WTC11 (cell line): ENCODE results near the gene TMCC1. TPM values are rescaled to one million over a fixed set of nuclear protein-coding genes. Genes with fewer than 3 reads are reported as not detected.

ENCODE experiments used
- ATAC-seq: fragments of 200-7000 bp; cut with Tn5 transposase; 2 replicates; pipeline ENCODE4 v1.10.0; 2021; ENCODE audit warnings: mild to moderate bottlenecking, moderate library complexity
- CTCF ChIA-PET: fragments of 300-600 bp; sonication (Branson Sonifier 250); formaldehyde crosslinking; loops from one replicate; lab custom pipeline; 2021; ENCODE audit warnings: antibody characterized with exemption; lab: Charles Lee
- POLR2A ChIA-PET: fragments of 350-600 bp; sonication (Branson Sonifier 250); formaldehyde crosslinking; loops from one replicate; lab custom pipeline; 2021; ENCODE audit warnings: antibody characterized with exemption; lab: Charles Lee
- DNase-seq: peaks from one replicate; pipeline ENCODE4 v3.0.0; 2021; ENCODE audit warnings: low spot score
- H3K27ac Mint-ChIP-seq: 2 replicates; pipeline ENCODE4 v1.8.0; 2021; ENCODE audit warnings: mixed read lengths
- H3K27me3 Mint-ChIP-seq: 2 replicates; pipeline ENCODE4 v1.8.0; 2021; ENCODE audit warnings: low read depth, mild to moderate bottlenecking, moderate library complexity, mixed read lengths
- H3K36me3 Mint-ChIP-seq: 2 replicates; pipeline ENCODE4 v1.8.0; 2021; ENCODE audit warnings: mixed read lengths
- H3K4me1 Mint-ChIP-seq: 2 replicates; pipeline ENCODE4 v1.8.0; 2022; ENCODE audit warnings: mixed read lengths
- H3K4me3 Mint-ChIP-seq: 2 replicates; pipeline ENCODE4 v1.8.0; 2021; ENCODE audit warnings: mild to moderate bottlenecking, moderate library complexity, mixed read lengths
- H3K9me3 Mint-ChIP-seq: 2 replicates; pipeline ENCODE4 v1.8.0; 2021; ENCODE audit warnings: mixed read lengths
- ELF4 ChIP-seq: sonication (generic); formaldehyde crosslinking; IDR thresholded peaks from 2 replicates; pipeline ENCODE4 v1.8.1; 2022; ENCODE audit warnings: low read depth, mild to moderate bottlenecking, moderate library complexity, missing genetic modification reagents
- ETV6 ChIP-seq: sonication (generic); formaldehyde crosslinking; IDR thresholded peaks from 2 replicates; pipeline ENCODE4 v1.8.1; 2022; ENCODE audit warnings: mild to moderate bottlenecking, missing genetic modification reagents
- FOXP1 ChIP-seq: sonication (generic); formaldehyde crosslinking; IDR thresholded peaks from 2 replicates; pipeline ENCODE4 v1.8.0; 2022; ENCODE audit warnings: missing genetic modification reagents, mild to moderate bottlenecking, moderate library complexity, borderline replicate concordance
- TCF7 ChIP-seq: sonication (generic); formaldehyde crosslinking; IDR thresholded peaks from 2 replicates; pipeline ENCODE4 v1.8.0; 2022; ENCODE audit warnings: mild to moderate bottlenecking, low read depth, missing genetic modification reagents, moderate library complexity
- ZBTB21 ChIP-seq: sonication (generic); formaldehyde crosslinking; IDR thresholded peaks from 2 replicates; pipeline ENCODE4 v1.8.1; 2023; ENCODE audit warnings: mild to moderate bottlenecking, missing genetic modification reagents, borderline replicate concordance
- ZNF138 ChIP-seq: sonication (generic); formaldehyde crosslinking; conservative IDR thresholded peaks from 2 replicates; pipeline ENCODE4 v1.8.1; 2022; ENCODE audit warnings: mild to moderate bottlenecking, moderate library complexity, missing genetic modification reagents
- total RNA-seq: library from RNA; stranded (reverse); gene quantifications from 3 replicates; pipeline ENCODE4 v1.2.3, GENCODE V29; 2021
- TF ChIP-seq, protein P1 (sequence below): sonication (generic); formaldehyde crosslinking; IDR thresholded peaks from 2 replicates; pipeline ENCODE4 v1.8.0; 2022; ENCODE audit warnings: mild to moderate bottlenecking, missing genetic modification reagents
- TF ChIP-seq, protein P2 (sequence below): fragments of 250-450 bp; sonication (Bioruptor Pico); IDR thresholded peaks from 2 replicates; pipeline ENCODE4 v1.8.0; 2021; ENCODE audit warnings: mild to moderate bottlenecking
- TF ChIP-seq, protein P3 (sequence below): sonication (generic); formaldehyde crosslinking; IDR thresholded peaks from 2 replicates; pipeline ENCODE4 v1.8.1; 2022; ENCODE audit warnings: missing genetic modification reagents, borderline replicate concordance
- TF ChIP-seq, protein P4 (sequence below): fragments of 250-450 bp; sonication (Bioruptor Pico); IDR thresholded peaks from 2 replicates; pipeline ENCODE4 v1.9.0; 2021; ENCODE audit warnings: mild to moderate bottlenecking
- TF ChIP-seq, protein P5 (sequence below): fragments of 250-450 bp; sonication (Bioruptor Pico); IDR thresholded peaks from 2 replicates; pipeline ENCODE4 v2.1.2; 2022; ENCODE audit warnings: mild to moderate bottlenecking, moderate library complexity
- TF ChIP-seq, protein P6 (sequence below): sonication (generic); formaldehyde crosslinking; IDR thresholded peaks from 2 replicates; pipeline ENCODE4 v1.8.0; 2023; ENCODE audit warnings: missing genetic modification reagents
- TF ChIP-seq, protein P7 (sequence below): sonication (generic); formaldehyde crosslinking; IDR thresholded peaks from 2 replicates; pipeline ENCODE4 v1.8.0; 2022; ENCODE audit warnings: mild to moderate bottlenecking, missing genetic modification reagents
- TF ChIP-seq, protein P8 (sequence below): sonication (generic); formaldehyde crosslinking; IDR thresholded peaks from 2 replicates; pipeline ENCODE4 v1.8.0; 2023; ENCODE audit warnings: missing genetic modification reagents, mild to moderate bottlenecking, borderline replicate concordance

Gene TMCC1
- total RNA-seq, 1 experiment from 2014 or later = 29.3 TPM

DNA sequence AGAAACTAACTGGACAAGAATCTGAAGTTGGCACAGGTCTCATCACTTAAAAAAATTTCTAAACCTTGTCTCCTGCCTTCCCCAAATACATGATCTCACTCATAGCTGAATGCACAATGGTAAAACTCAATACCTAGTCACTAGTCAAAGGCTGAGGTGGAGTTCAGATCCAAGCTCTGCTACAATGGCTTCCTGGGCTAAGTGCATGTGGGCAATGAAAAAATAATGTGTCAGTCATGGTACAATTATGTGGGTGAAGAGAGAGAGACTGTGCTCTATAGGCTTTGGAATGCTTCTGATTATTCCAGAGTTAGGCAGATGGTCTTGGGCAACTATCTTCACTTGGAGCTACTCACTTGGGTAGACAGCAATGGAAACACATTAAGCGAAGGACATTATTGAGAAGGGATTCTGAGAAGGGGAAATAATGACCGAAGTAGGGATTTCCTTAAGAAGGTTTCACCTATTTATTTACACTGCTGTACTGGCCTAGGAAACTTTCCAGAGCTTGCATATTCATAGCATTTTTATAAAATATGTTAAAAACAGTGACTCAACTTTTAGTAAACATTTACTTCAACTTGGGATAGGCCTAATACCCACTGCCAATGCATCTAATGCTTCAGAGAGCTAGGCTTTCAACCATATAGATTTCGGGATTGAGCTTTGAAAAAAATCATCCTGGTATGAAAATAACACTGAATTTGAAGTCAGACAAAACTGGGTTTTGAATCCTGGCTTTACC is 228.3 kb downstream of the TMCC1 start:
- TF ChIP-seq FOXP1 (CRISPR knock-in tag) (no peak), ELF4 (CRISPR knock-in tag) (no peak), TCF7 (CRISPR knock-in tag) (no peak), ZNF138 (no peak), ZBTB21 (CRISPR knock-in tag) (no peak), ETV6 (CRISPR knock-in tag) (no peak)
- TF ChIP-seq, protein P1, sequence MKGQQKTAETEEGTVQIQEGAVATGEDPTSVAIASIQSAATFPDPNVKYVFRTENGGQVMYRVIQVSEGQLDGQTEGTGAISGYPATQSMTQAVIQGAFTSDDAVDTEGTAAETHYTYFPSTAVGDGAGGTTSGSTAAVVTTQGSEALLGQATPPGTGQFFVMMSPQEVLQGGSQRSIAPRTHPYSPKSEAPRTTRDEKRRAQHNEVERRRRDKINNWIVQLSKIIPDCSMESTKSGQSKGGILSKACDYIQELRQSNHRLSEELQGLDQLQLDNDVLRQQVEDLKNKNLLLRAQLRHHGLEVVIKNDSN = no peak
- TF ChIP-seq, protein P2, sequence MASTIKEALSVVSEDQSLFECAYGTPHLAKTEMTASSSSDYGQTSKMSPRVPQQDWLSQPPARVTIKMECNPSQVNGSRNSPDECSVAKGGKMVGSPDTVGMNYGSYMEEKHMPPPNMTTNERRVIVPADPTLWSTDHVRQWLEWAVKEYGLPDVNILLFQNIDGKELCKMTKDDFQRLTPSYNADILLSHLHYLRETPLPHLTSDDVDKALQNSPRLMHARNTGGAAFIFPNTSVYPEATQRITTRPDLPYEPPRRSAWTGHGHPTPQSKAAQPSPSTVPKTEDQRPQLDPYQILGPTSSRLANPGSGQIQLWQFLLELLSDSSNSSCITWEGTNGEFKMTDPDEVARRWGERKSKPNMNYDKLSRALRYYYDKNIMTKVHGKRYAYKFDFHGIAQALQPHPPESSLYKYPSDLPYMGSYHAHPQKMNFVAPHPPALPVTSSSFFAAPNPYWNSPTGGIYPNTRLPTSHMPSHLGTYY = no peak
- TF ChIP-seq, protein P3, sequence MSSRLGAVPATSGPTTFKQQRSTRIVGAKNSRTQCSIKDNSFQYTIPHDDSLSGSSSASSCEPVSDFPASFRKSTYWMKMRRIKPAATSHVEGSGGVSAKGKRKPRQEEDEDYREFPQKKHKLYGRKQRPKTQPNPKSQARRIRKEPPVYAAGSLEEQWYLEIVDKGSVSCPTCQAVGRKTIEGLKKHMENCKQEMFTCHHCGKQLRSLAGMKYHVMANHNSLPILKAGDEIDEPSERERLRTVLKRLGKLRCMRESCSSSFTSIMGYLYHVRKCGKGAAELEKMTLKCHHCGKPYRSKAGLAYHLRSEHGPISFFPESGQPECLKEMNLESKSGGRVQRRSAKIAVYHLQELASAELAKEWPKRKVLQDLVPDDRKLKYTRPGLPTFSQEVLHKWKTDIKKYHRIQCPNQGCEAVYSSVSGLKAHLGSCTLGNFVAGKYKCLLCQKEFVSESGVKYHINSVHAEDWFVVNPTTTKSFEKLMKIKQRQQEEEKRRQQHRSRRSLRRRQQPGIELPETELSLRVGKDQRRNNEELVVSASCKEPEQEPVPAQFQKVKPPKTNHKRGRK = no peak
- TF ChIP-seq, protein P4, sequence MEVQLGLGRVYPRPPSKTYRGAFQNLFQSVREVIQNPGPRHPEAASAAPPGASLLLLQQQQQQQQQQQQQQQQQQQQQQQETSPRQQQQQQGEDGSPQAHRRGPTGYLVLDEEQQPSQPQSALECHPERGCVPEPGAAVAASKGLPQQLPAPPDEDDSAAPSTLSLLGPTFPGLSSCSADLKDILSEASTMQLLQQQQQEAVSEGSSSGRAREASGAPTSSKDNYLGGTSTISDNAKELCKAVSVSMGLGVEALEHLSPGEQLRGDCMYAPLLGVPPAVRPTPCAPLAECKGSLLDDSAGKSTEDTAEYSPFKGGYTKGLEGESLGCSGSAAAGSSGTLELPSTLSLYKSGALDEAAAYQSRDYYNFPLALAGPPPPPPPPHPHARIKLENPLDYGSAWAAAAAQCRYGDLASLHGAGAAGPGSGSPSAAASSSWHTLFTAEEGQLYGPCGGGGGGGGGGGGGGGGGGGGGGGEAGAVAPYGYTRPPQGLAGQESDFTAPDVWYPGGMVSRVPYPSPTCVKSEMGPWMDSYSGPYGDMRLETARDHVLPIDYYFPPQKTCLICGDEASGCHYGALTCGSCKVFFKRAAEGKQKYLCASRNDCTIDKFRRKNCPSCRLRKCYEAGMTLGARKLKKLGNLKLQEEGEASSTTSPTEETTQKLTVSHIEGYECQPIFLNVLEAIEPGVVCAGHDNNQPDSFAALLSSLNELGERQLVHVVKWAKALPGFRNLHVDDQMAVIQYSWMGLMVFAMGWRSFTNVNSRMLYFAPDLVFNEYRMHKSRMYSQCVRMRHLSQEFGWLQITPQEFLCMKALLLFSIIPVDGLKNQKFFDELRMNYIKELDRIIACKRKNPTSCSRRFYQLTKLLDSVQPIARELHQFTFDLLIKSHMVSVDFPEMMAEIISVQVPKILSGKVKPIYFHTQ (CRISPR knock-in tag) = no peak
- TF ChIP-seq, protein P5, sequence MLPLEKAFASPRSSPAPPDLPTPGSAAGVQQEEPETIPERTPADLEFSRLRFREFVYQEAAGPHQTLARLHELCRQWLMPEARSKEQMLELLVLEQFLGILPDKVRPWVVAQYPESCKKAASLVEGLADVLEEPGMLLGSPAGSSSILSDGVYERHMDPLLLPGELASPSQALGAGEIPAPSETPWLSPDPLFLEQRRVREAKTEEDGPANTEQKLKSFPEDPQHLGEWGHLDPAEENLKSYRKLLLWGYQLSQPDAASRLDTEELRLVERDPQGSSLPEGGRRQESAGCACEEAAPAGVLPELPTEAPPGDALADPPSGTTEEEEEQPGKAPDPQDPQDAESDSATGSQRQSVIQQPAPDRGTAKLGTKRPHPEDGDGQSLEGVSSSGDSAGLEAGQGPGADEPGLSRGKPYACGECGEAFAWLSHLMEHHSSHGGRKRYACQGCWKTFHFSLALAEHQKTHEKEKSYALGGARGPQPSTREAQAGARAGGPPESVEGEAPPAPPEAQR (CRISPR knock-in tag) = no peak
- TF ChIP-seq, protein P6, sequence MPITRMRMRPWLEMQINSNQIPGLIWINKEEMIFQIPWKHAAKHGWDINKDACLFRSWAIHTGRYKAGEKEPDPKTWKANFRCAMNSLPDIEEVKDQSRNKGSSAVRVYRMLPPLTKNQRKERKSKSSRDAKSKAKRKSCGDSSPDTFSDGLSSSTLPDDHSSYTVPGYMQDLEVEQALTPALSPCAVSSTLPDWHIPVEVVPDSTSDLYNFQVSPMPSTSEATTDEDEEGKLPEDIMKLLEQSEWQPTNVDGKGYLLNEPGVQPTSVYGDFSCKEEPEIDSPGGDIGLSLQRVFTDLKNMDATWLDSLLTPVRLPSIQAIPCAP = no peak
- TF ChIP-seq, protein P7, sequence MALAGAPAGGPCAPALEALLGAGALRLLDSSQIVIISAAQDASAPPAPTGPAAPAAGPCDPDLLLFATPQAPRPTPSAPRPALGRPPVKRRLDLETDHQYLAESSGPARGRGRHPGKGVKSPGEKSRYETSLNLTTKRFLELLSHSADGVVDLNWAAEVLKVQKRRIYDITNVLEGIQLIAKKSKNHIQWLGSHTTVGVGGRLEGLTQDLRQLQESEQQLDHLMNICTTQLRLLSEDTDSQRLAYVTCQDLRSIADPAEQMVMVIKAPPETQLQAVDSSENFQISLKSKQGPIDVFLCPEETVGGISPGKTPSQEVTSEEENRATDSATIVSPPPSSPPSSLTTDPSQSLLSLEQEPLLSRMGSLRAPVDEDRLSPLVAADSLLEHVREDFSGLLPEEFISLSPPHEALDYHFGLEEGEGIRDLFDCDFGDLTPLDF (CRISPR knock-in tag) = no peak
- TF ChIP-seq, protein P8, sequence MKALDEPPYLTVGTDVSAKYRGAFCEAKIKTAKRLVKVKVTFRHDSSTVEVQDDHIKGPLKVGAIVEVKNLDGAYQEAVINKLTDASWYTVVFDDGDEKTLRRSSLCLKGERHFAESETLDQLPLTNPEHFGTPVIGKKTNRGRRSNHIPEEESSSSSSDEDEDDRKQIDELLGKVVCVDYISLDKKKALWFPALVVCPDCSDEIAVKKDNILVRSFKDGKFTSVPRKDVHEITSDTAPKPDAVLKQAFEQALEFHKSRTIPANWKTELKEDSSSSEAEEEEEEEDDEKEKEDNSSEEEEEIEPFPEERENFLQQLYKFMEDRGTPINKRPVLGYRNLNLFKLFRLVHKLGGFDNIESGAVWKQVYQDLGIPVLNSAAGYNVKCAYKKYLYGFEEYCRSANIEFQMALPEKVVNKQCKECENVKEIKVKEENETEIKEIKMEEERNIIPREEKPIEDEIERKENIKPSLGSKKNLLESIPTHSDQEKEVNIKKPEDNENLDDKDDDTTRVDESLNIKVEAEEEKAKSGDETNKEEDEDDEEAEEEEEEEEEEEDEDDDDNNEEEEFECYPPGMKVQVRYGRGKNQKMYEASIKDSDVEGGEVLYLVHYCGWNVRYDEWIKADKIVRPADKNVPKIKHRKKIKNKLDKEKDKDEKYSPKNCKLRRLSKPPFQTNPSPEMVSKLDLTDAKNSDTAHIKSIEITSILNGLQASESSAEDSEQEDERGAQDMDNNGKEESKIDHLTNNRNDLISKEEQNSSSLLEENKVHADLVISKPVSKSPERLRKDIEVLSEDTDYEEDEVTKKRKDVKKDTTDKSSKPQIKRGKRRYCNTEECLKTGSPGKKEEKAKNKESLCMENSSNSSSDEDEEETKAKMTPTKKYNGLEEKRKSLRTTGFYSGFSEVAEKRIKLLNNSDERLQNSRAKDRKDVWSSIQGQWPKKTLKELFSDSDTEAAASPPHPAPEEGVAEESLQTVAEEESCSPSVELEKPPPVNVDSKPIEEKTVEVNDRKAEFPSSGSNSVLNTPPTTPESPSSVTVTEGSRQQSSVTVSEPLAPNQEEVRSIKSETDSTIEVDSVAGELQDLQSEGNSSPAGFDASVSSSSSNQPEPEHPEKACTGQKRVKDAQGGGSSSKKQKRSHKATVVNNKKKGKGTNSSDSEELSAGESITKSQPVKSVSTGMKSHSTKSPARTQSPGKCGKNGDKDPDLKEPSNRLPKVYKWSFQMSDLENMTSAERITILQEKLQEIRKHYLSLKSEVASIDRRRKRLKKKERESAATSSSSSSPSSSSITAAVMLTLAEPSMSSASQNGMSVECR = no peak
- TF ChIP-seq, all 79 proteins: peak for 0
- DNase-seq = no peak
- Mint-ChIP-seq H3K4me3 (no peak overlapping the region), H3K9me3 (no peaks in the 10 kb centered on the region), H3K27ac (no peak overlapping the region), H3K4me1 (peaks cover 29% of the 10 kb centered on the region), H3K27me3 (no peaks in the 10 kb centered on the region), H3K36me3 (peaks cover under 1% of the 10 kb centered on the region; the same call in 1 of the 2 replicates)
- CTCF ChIA-PET = interaction anchor here (0.7 kb wide), 1 partner anchor 10 kb away, joined by 3 read pairs; no protein-coding TSS in a partner anchor
- POLR2A ChIA-PET = interaction anchor here (0.6 kb wide), 1 partner anchor 15 kb away, joined by 3 read pairs; no protein-coding TSS in a partner anchor
- ATAC-seq = no peak
